ENCODE measurements around the gene ARHGAP21.

GRCh38 chr10:24533981-24534380, 189.7 kb downstream of the ARHGAP21 start:
- TF ChIP-seq EZH2phosphoT487 (IDR thresholded peaks at IDR 0.05; ENCODE audit: insufficient read depth, low read depth): no peak
- TF ChIP-seq EZH2 (IDR thresholded peaks at IDR 0.05; ENCODE audit: insufficient read depth, poor library complexity, severe bottlenecking): no peak

All from GM23248 (cell line).